ENCODE measurements around the gene UQCRC1.
A peak's percentile ranks its signal among the peaks of the same experiment; 100 is the strongest.

Gene UQCRC1

DNA sequence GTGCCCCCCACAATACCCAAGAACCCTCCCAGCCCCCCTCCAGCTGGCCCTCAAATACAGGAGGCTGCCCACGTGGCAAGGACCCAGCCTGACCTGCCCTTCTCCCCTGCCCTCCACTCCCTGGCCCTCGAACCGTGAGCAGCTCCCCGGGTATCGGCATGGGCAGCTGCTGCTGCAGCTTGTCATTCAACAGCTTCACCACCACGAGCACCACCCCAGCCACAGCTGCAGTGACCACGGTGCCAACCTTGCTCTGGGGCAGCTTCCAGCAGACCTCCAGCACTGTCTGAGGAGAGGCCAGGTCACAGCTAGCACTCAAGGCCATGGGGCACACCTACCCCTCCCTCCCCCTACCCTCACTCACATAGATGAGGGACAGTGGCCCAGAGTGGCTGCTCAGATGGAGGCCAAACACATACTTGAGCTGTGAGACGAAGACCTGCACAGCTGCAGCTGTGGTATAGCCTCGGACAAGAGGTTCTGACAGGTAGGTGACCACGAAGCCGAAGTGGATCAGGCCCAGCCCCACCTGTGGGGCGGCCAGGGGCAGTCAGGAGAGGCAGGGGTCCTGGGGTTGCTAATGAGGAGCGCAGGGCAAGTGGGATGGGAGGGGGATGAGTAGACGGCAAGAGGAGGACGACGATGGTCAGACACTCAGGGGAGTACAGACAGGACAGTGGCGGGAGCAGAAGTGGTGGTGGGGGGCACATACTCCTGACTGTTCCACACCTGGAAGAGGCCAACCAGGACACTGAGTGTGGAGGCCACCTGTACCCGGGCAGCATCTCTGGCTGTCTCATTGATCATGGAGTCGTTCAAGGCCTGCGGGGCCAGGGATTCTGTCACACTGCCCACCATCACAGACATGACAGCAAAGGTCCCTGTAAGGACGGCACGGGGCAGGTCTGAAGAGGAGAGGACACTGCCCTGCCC lies 22.3 kb upstream of the UQCRC1 start:
- H3K9me3 ChIP-seq (ENCODE audit: control insufficient read depth, low read length): no peaks in the 10 kb centered on the region
- peaks cover 69% of the 10 kb centered on the region for H3K36me3 ChIP-seq (ENCODE audit: control insufficient read depth, insufficient read depth, low read length, severe bottlenecking)
- H3K9ac ChIP-seq (ENCODE audit: low read length): no peak overlapping the region
- no peaks in the 10 kb centered on the region for H3K27me3 ChIP-seq (replicated peaks; ENCODE audit: control insufficient read depth, insufficient read depth, low read length)
- H3K4me3 ChIP-seq (ENCODE audit: low read length): no peak overlapping the region
- H3K4me1 ChIP-seq (ENCODE audit: control insufficient read depth, insufficient read depth, low read length): peaks cover 29% of the 10 kb centered on the region
- DNase-seq (ENCODE audit: low read depth): no peak

DNA sequence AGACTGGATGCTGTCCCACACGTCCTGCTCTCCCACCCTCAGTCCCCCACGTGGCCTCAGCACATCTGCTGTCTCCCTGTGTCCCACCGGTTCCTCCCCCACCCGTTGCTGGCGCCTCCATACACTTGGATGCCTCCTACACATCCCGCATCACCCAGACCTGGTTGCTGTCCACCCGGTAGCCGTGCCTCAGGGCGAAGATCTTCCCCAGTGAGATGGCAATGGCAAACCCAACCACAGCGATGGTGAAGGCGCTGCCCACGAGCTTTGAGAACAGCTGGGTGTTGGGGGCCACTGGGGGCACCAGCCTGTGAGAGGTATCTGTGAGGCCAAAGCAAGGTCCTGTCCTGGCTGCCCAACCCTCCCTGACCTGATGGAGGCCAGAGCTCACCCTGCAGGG lies 21.4 kb upstream of the UQCRC1 start:
- Histone ChIP-seq H3K27me3 (replicated peaks; ENCODE audit: control insufficient read depth, insufficient read depth, low read length) (no peaks in the 10 kb centered on the region), H3K4me3 (ENCODE audit: low read length) (no peak overlapping the region), H3K36me3 (ENCODE audit: control insufficient read depth, insufficient read depth, low read length, severe bottlenecking) (peaks cover 78% of the 10 kb centered on the region), H3K4me1 (ENCODE audit: control insufficient read depth, insufficient read depth, low read length) (peaks cover 20% of the 10 kb centered on the region), H3K9ac (ENCODE audit: low read length) (no peak overlapping the region), H3K9me3 (ENCODE audit: control insufficient read depth, low read length) (no peaks in the 10 kb centered on the region)
- no peak for DNase-seq (ENCODE audit: low read depth)

DNA sequence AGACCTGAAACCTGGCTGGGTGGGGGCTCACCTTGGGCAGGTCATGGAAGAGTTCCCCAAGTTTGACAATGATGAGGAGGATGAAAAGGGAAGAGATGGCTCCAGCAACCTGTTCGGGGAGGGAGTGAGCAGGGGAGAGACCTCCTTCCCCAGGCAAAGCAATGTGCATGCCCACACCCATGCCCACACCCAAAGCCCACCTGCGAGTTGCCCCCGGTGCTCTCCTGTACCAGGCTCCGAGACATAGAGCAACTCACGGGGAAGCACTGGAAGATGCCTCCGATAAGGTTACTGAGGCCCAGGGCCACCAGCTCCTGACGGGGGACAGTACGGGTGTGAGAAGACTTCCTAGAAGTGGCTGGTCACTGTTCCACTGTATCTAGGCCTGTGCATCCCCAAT lies 21.0 kb upstream of the UQCRC1 start:
- Histone ChIP-seq H3K27me3 (replicated peaks; ENCODE audit: control insufficient read depth, insufficient read depth, low read length) (no peaks in the 10 kb centered on the region), H3K4me3 (ENCODE audit: low read length) (no peak overlapping the region), H3K36me3 (ENCODE audit: control insufficient read depth, insufficient read depth, low read length, severe bottlenecking) (peaks cover 82% of the 10 kb centered on the region), H3K9me3 (ENCODE audit: control insufficient read depth, low read length) (no peaks in the 10 kb centered on the region), H3K9ac (ENCODE audit: low read length) (no peak overlapping the region), H3K4me1 (ENCODE audit: control insufficient read depth, insufficient read depth, low read length) (peaks cover 19% of the 10 kb centered on the region)
- no peak for DNase-seq (ENCODE audit: low read depth)

DNA sequence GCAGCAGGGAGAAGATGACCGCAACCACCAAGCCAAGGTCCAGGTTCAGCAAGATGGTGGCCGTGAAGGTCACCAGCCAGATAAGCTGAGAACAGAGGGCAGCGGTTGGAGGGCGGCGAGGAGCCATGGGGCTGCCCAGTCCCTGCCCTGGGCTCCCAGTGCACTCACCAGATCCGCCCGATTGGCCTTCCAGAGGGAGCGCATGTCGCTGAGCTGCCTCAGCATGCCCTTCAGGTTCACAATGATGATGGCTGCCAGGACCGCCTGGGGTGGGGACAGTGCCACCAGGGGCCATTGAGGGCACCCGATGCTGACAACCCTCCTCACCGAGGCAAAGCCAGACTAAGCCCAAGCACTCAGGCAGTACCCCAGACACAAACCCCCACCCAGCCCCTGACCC lies 20.4 kb upstream of the UQCRC1 start:
- Histone ChIP-seq H3K4me3 (ENCODE audit: low read length) (no peak overlapping the region), H3K36me3 (ENCODE audit: control insufficient read depth, insufficient read depth, low read length, severe bottlenecking) (peaks cover 88% of the 10 kb centered on the region), H3K9me3 (ENCODE audit: control insufficient read depth, low read length) (no peaks in the 10 kb centered on the region), H3K9ac (ENCODE audit: low read length) (no peak overlapping the region), H3K27me3 (replicated peaks; ENCODE audit: control insufficient read depth, insufficient read depth, low read length) (no peaks in the 10 kb centered on the region), H3K4me1 (ENCODE audit: control insufficient read depth, insufficient read depth, low read length) (peaks cover 19% of the 10 kb centered on the region)
- DNase-seq (ENCODE audit: low read depth): no peak

DNA sequence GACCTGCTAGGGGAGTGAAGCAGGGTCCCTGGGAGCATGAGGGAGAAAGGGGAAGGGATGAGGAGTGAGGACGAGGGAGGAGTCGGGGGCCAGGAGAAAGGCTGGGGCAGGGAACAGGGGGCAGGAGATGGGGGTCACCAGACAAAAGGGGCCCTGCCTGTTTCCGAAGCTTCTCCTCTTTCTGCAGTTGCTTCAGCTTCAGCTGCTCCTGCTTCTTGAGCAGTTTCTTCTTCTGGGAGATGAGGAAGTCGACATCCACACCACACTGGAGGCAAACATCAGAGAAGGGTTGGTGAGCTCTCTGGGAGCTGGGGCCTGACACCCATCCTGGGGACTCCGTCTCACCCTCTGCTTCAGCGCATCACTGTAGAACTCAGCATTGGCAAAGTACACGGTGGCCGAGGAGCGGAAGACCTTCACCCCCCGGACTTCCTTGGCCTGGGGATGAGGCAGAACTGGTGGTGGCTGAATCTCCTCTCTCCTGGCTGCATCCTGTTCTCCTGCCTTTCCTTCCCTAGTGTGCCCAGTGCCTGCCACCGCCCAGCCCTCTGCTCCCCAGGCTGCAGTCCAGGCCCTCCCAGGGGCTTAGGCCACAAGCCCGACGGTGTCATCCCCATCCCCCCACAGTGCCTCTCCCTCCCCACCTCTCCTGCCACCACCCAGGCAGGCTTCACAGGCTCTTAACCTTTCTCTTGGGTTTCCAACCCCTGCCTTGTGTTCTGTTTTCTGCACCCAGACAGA lies 19.0 kb upstream of the UQCRC1 start:
- H3K9ac ChIP-seq (ENCODE audit: low read length): no peak overlapping the region
- no peaks in the 10 kb centered on the region for H3K27me3 ChIP-seq (replicated peaks; ENCODE audit: control insufficient read depth, insufficient read depth, low read length)
- H3K36me3 ChIP-seq (ENCODE audit: control insufficient read depth, insufficient read depth, low read length, severe bottlenecking): peaks cover 87% of the 10 kb centered on the region
- DNase-seq (ENCODE audit: low read depth): no peak
- H3K9me3 ChIP-seq (ENCODE audit: control insufficient read depth, low read length): no peaks in the 10 kb centered on the region
- H3K4me1 ChIP-seq (ENCODE audit: control insufficient read depth, insufficient read depth, low read length): peaks cover 5% of the 10 kb centered on the region
- no peak overlapping the region for H3K4me3 ChIP-seq (ENCODE audit: low read length)

DNA sequence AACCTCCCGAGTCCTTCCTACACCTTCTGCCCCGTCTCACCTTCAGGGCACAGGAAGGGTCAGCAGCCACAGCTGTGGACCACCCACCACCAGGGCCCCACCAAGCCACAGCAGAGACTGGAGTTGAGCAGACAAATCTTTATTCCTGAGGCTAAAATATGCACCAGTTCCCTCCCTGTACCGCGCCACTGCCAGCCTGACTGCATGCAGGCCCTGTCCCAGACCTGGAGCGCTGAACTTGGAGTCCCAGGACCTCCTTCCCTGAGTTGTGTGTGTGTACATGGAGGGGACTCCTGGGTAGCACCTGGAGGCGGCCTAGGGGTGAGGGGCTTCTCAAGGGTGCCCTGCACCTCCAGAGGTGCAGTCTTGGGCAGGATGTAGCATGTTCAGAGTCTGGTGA lies 16.2 kb upstream of the UQCRC1 start:
- Histone ChIP-seq H3K4me1 (ENCODE audit: control insufficient read depth, insufficient read depth, low read length) (no peaks in the 10 kb centered on the region), H3K9ac (ENCODE audit: low read length) (no peak overlapping the region), H3K36me3 (ENCODE audit: control insufficient read depth, insufficient read depth, low read length, severe bottlenecking) (peaks cover 59% of the 10 kb centered on the region), H3K27me3 (replicated peaks; ENCODE audit: control insufficient read depth, insufficient read depth, low read length) (no peaks in the 10 kb centered on the region), H3K9me3 (ENCODE audit: control insufficient read depth, low read length) (no peaks in the 10 kb centered on the region), H3K4me3 (ENCODE audit: low read length) (no peak overlapping the region)
- DNase-seq (ENCODE audit: low read depth): no peak

DNA sequence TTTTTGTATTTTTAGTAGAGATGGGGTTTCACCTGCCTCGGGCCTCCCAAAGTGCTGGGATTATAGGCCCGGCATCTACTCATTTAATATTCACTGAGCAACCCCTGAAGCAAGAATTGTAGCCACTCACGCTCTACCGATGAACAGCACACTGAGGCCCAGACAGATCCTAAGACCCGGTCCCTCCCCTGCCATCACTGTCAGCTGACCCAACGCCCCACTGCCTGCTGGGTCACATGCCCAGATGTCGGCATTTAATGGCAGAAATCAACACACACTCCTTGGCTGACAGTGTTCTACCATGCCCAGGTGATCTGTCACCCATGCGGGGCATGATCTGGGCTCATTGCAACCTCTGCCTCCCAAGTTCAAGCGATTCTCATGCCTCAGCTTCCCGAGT lies 15.3 kb upstream of the UQCRC1 start:
- Histone ChIP-seq H3K4me1 (ENCODE audit: control insufficient read depth, insufficient read depth, low read length) (peaks cover 3% of the 10 kb centered on the region), H3K4me3 (ENCODE audit: low read length) (no peak overlapping the region), H3K36me3 (ENCODE audit: control insufficient read depth, insufficient read depth, low read length, severe bottlenecking) (peaks cover 51% of the 10 kb centered on the region), H3K9me3 (ENCODE audit: control insufficient read depth, low read length) (no peaks in the 10 kb centered on the region), H3K9ac (ENCODE audit: low read length) (no peak overlapping the region), H3K27me3 (replicated peaks; ENCODE audit: control insufficient read depth, insufficient read depth, low read length) (no peaks in the 10 kb centered on the region)
- no peak for DNase-seq (ENCODE audit: low read depth)

DNA sequence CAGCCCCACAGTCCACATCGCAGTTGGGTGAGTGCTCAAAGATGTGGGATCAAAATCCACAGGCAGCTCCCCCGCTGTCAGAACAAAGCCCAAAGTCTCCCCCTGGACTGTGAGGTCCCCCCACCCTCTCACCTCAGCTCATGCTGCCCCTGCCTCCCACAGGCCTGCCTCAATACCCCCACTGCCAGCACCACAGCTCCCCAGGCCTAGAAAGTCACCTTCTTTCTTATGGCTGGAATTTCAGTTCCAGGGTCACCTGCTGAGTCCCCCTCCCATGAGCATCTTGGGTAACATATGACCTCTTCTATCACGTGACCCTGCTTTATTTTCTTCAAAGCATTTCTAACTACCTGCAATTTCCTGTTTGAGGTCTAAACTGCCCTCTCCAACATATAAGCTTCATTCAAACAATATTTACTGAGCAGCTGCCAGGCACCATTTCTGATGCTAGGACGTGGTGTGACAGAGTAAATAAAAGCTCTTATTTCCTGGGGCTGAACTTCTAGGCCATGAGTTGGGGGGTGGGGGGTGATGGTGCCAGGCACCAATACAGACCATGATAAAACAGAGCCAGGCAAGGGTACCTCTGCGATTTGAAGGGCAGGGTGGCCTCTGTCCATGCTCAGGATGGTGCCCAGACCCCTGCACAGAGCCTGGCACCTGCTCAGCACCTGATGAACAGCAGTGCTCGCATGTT lies 14.6 kb upstream of the UQCRC1 start:
- Histone ChIP-seq H3K4me1 (ENCODE audit: control insufficient read depth, insufficient read depth, low read length) (peaks cover 11% of the 10 kb centered on the region), H3K27me3 (replicated peaks; ENCODE audit: control insufficient read depth, insufficient read depth, low read length) (no peaks in the 10 kb centered on the region), H3K9ac (ENCODE audit: low read length) (no peak overlapping the region), H3K9me3 (ENCODE audit: control insufficient read depth, low read length) (no peaks in the 10 kb centered on the region), H3K36me3 (ENCODE audit: control insufficient read depth, insufficient read depth, low read length, severe bottlenecking) (peaks cover 43% of the 10 kb centered on the region), H3K4me3 (ENCODE audit: low read length) (no peak overlapping the region)
- no peak for DNase-seq (ENCODE audit: low read depth)

DNA sequence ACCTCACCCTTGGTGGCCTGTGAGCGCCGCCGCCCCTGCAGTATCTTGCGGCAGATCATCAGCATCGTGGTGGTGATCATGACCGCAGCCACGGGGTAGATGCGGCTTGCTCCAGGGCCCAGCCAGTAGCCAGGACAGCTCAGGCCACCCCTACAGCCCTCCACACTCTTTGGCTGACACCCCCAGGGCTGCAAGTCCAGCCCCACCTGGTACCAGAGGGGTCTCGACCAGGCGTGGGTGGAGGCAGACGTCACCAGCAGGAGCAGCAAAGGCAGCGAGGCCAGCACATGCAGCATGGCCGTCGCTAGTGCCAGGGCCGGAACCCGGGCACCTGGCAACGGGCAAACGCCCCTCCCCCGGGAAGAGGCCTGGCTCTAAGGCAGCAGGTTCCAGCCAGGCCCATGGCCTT lies 12.0 kb upstream of the UQCRC1 start, which contains the start of gene TMEM89:
TMEM89 (minus strand) TSS at position 309 of the 409 bp plus-strand sequence; CDS start at position 296, 13 bp downstream.
- no peak within 1 kb of the TSS for H3K9ac ChIP-seq (ENCODE audit: low read length)
- no peak for DNase-seq (ENCODE audit: low read depth)
- H3K36me3 ChIP-seq (ENCODE audit: control insufficient read depth, insufficient read depth, low read length, severe bottlenecking): peaks cover 18% of the 10 kb centered on the region
- H3K4me1 ChIP-seq (ENCODE audit: control insufficient read depth, insufficient read depth, low read length): peaks cover 16% of the 10 kb centered on the region
- H3K9me3 ChIP-seq (ENCODE audit: control insufficient read depth, low read length): peaks cover 14% of the 10 kb centered on the region
- no peaks in the 10 kb centered on the region for H3K27me3 ChIP-seq (replicated peaks; ENCODE audit: control insufficient read depth, insufficient read depth, low read length)
- H3K4me3 ChIP-seq (ENCODE audit: low read length): no peak within 1 kb of the TSS

DNA sequence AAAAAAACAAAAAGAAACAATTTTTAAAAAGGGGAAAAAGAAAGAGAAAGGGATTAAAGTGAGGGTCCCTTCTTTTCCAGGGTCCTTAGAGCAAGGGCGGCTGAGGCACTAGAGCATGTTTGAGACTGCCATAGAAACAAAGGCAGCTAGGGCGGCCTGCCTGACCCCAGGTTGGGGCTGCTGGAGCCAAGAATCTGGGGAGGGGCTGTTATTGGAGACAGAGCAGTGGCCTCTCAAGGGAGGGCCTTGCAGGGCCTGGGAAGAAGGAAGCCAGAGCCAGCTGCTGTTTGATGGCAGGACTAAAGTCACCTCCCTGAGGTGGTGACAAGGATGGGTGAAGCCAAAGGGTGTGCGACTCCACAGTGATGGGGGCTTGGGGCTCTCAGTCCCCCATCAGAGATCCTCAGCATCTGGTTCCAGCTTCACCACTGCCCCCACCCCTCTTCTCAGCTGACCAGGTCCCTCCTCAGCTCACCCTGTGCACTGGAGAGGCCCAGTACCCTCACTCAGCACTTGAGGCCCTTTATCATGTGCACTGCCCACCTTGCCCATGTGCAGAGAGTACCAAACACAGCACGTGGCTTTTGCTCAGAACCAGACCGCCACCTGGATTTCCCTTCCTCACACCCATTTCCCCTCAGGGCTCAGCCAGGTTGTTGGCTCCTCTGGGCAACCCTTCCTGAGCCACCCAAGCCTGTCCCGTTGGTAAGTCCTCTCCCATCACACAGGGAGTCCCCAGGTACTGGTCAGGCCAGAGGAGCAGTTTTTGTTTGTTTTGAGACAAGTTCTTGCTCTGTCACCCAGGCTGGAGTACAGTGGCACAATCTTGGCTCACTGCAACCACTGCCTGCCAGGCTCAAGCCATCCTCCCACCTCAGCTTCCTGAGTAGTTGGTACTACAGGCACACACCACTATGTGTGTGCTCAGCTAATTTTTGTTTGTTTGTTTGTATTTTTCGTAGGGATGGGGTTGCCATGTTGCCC lies 10.4 kb upstream of the UQCRC1 start:
- Histone ChIP-seq H3K9ac (ENCODE audit: low read length) (peak overlapping the region; percentile 82), H3K27me3 (replicated peaks; ENCODE audit: control insufficient read depth, insufficient read depth, low read length) (no peaks in the 10 kb centered on the region), H3K36me3 (ENCODE audit: control insufficient read depth, insufficient read depth, low read length, severe bottlenecking) (peaks cover 2% of the 10 kb centered on the region), H3K4me3 (ENCODE audit: low read length) (no peak overlapping the region), H3K4me1 (ENCODE audit: control insufficient read depth, insufficient read depth, low read length) (peaks cover 17% of the 10 kb centered on the region), H3K9me3 (ENCODE audit: control insufficient read depth, low read length) (peaks cover 18% of the 10 kb centered on the region)
- DNase-seq (ENCODE audit: low read depth): no peak

All from adipocyte (in vitro differentiated cells).